C4-2B (cell line): Measurements from ENCODE around the gene SH3BP2.
"Not testable (repeated sequence)": the region's sequence is repeated elsewhere in the genome, so short reads cannot be mapped to it uniquely, and the experiment has no call there.

Source experiments
- ZFX ChIP-seq: fragments of 450-650 bp; IDR thresholded peaks from 2 replicates; pipeline ENCODE4 v1.6.1; 2017
- TF ChIP-seq, protein P1 (sequence below): fragments of 450-650 bp; conservative IDR thresholded peaks from 2 replicates; pipeline ENCODE4 v1.5.1; 2017; ENCODE audit warnings: mild to moderate bottlenecking

DNA sequence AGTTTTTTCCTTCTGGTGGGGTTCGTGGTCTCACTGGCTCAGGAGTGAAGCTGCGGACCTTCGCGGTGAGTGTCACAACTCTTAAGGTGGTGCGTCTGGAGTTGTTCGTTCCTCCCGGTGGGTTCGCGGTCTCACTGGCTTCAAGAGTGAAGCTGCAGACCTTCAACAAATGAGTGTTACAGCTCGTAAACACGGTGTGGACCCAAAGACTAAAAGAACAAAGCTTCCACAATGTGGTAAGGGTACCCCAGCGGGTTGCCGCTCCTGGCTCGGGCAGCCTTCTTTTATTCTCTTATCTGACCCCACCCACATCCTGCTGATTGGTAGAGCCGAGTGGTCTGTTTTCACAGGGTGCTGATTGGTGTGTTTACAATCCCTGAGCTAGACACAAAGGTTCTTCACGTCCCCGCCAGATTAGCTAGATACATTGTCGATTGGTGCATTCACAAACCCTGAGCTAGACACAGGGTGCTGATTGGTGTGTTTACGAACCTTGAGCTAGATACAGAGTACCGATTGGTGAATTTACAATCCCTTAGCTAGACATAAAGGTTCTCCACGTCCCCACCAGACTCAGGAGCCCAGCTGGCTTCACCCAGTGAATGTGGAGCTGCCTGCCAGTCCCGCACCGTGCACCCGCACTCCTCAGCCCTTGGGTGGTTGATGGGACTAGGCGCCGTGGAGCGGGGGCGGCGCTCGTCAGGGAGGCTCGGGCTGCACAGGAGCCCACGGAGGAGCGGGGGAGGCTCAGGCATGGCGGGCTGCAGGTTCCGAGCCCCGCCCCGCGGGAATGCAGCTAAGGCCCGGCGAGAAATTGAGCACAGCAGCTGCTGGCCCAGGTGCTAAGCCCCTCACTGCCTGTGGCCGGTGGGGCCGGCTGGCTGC is 30.2 kb upstream of the SH3BP2 start:
- TF ChIP-seq, protein P1, sequence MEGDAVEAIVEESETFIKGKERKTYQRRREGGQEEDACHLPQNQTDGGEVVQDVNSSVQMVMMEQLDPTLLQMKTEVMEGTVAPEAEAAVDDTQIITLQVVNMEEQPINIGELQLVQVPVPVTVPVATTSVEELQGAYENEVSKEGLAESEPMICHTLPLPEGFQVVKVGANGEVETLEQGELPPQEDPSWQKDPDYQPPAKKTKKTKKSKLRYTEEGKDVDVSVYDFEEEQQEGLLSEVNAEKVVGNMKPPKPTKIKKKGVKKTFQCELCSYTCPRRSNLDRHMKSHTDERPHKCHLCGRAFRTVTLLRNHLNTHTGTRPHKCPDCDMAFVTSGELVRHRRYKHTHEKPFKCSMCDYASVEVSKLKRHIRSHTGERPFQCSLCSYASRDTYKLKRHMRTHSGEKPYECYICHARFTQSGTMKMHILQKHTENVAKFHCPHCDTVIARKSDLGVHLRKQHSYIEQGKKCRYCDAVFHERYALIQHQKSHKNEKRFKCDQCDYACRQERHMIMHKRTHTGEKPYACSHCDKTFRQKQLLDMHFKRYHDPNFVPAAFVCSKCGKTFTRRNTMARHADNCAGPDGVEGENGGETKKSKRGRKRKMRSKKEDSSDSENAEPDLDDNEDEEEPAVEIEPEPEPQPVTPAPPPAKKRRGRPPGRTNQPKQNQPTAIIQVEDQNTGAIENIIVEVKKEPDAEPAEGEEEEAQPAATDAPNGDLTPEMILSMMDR, result not testable (repeated sequence)
- TF ChIP-seq ZFX, result not testable (repeated sequence)
